ENCODE data around the gene NSUN7. TPM values are rescaled to one million over a fixed set of nuclear protein-coding genes. Genes with fewer than 3 reads are reported as not detected.

Gene NSUN7
- total RNA-seq, 1 donor from 2014 or later, result 5.0 TPM

- Histone ChIP-seq H3K9me3 (no peaks in the 10 kb centered on the region), H3K4me3 (no peak overlapping the region), H3K36me3 (no peaks in the 10 kb centered on the region), H3K4me1 (no peaks in the 10 kb centered on the region), H3K27me3 (no peaks in the 10 kb centered on the region), H3K27ac (no peak overlapping the region)
- no peak for DNase-seq (ENCODE audit: low spot score in 2 of 2)
- TF ChIP-seq CTCF (IDR thresholded peaks at IDR 0.05), result no peak
- intact Hi-C loops (cut with DNase I), result loop anchor here (2.0 to 10.0 kb wide), 2 partner anchors 159 to 477 kb away; partner anchors contain the start of gene APBB2
Measured at GRCh38 chr4:40737879-40738278, 11.9 kb upstream of the NSUN7 start.

- H3K4me1 ChIP-seq, result no peaks in the 10 kb centered on the region
- no peaks in the 10 kb centered on the region for H3K36me3 ChIP-seq
- no peak overlapping the region for H3K4me3 ChIP-seq
- no peak overlapping the region for H3K27ac ChIP-seq
- intact Hi-C loops (cut with DNase I), result loop anchor here (10.0 kb wide), 1 partner anchor 475 kb away; the partner anchor contains the start of gene APBB2
- no peaks in the 10 kb centered on the region for H3K27me3 ChIP-seq
- DNase-seq (ENCODE audit: low spot score in 2 of 2), result no peak
- H3K9me3 ChIP-seq, result no peaks in the 10 kb centered on the region
- TF ChIP-seq CTCF (IDR thresholded peaks at IDR 0.05), result no peak
Measured at GRCh38 chr4:40739347-40739746, 10.4 kb upstream of the NSUN7 start.

DNA sequence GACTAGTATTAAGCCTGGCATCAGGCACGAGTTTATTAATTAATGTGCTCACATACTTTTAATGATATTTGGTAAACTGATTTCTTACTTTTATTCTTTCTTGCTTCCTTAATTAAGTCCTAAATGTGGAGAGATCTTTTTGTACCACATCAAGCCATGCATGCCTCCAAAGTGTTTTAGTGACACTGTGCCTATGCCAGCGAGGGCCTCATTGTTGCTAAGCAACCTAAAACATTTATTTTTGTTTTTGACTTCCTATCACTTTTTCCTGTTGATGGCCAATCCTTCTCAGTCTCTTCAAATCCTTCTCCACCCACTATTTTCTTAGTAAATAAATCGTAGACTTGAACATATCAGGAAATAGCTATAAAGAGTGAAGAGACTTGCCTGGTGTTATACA, 5.5 kb upstream of the NSUN7 start:
- Histone ChIP-seq H3K4me3 (no peak overlapping the region), H3K4me1 (no peaks in the 10 kb centered on the region), H3K36me3 (no peaks in the 10 kb centered on the region), H3K27ac (no peak overlapping the region), H3K27me3 (no peaks in the 10 kb centered on the region), H3K9me3 (no peaks in the 10 kb centered on the region)
- DNase-seq (ENCODE audit: low spot score in 2 of 2), result no peak
- intact Hi-C loops (cut with DNase I), result no loop called here
- TF ChIP-seq CTCF (IDR thresholded peaks at IDR 0.05), result no peak

GRCh38 chr4:40745285-40745984, 4.3 kb upstream of the NSUN7 start:
- H3K27ac ChIP-seq, result no peak overlapping the region
- H3K4me3 ChIP-seq, result no peak overlapping the region
- DNase-seq (ENCODE audit: low spot score in 2 of 2), result no peak
- H3K36me3 ChIP-seq, result no peaks in the 10 kb centered on the region
- H3K4me1 ChIP-seq, result no peaks in the 10 kb centered on the region
- no peaks in the 10 kb centered on the region for H3K9me3 ChIP-seq
- no peaks in the 10 kb centered on the region for H3K27me3 ChIP-seq
- no peak for TF ChIP-seq CTCF (IDR thresholded peaks at IDR 0.05)
- intact Hi-C loops (cut with DNase I), result no loop called here

- H3K9me3 ChIP-seq, result no peaks in the 10 kb centered on the region
- intact Hi-C loops (cut with DNase I), result no loop called here
- DNase-seq (ENCODE audit: low spot score in 2 of 2), result no peak
- no peak overlapping the region for H3K27ac ChIP-seq
- no peaks in the 10 kb centered on the region for H3K36me3 ChIP-seq
- no peak overlapping the region for H3K4me3 ChIP-seq
- H3K27me3 ChIP-seq, result no peaks in the 10 kb centered on the region
- no peaks in the 10 kb centered on the region for H3K4me1 ChIP-seq
- TF ChIP-seq CTCF (IDR thresholded peaks at IDR 0.05), result no peak
Measured at GRCh38 chr4:40747207-40747835, 2.4 kb upstream of the NSUN7 start.

Data from ascending aorta (tissue), 2 donors.